Retina (tissue), 1 donor: ENCODE data around the gene SMIM10L2A.

Source experiments
- DNase-seq: peaks from one replicate; pipeline ENCODE4 v3.0.0-alpha.2; 2016

Gene SMIM10L2A

DNA sequence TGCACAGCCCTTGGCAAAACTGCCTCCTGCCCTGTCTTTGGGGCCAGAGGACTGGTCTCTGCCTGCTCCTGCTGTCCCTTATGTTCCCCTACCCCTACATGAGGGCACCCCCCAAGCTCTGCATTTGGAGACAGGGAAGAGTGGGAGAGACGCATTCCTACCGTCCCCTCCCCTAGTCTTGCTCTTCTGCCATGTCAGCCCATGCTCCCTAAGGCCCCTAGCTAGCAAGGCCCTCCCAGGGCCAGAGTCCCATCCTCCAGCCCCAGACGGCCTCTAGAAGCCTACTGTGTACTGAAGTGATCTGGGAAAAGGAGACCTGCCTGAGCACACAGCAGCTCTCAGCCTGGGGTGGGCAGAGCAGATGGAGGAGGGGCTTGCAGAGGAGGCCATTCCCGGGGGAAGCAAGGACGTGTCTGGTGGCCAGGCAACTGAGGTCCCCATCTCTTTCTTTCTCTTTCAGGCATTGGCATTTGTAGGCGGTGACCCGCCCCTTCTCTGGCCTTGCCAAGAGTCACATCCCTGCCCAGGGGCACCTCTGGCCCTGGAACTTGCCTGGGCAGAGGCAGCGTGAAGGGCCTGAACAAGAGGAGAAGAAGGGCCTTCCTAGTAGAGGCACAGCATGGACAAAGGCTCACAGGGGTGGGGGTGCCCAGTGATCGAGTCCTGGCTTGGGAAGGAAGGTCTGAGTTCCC, 1.6 kb downstream of the SMIM10L2A start:
- DNase-seq: peak; percentile 10

DNA sequence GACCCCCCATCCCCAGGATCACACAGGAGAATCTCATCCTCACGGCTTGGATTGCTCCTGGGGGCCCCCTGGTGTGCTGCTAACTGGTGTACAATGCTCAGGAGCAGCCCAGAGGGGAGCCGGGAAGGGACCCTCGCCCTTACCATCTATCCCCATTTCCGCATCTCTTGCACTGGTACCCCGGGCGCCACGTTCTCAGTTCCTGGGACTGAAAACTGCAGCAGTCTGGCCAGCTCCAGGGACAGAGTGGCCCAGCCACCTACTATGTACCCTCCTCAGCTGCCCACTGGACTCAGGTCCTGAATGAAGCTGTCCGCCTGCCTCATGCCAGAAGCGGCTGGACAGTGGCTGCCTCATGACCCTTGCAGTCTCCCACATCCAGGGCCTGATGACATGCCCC, 2.7 kb downstream of the SMIM10L2A start:
- DNase-seq: no peak

DNA sequence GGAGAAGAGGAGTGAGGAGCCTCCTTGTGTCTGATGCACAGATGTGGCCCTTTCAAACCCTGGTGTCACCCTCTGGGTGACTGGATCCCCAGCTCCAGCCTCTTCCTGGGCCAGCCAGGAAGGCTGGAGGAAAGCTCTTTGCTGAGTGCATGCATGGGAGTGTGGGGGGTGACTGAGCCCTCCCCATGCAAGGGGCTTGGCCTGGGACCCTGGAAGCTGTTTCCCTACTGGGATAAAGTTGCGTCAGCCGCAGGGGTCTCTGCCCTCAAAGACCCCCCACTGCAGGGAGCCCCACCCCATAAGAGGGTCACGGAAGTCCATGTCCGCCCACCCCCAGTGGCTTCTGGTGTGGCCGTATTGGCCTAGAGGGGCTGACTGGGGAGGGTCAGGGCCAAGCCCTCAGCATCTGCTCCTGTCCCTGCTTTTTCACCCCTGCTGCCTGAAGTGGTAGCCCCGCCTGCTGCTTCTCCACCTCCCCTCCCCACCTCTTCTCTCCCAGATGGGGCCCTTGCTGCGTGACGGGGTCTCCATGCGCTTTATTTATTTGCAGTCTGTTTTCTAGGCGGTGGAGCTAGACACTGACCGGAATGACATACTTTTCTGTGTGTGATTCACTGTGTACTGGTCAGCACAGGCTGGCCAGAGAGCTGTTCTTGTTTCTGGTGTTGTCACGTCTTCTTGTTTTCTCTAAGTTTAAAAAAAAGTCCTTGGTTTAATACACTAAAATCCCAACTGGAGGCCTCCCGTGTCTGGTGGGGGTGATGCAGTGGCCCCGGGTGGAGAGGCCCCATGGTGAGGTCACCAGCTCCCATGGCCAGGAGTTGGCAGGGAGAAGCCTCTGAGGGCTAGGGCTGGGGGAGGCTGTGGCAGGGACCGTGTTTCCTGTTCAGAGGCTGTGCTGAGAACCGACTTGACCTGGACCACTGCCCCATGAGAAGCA, 3.6 kb downstream of the SMIM10L2A start:
- peak; percentile 24 for DNase-seq

GRCh38 chrX:135429429-135429828, 7.7 kb downstream of the SMIM10L2A start:
- no peak for DNase-seq

DNA sequence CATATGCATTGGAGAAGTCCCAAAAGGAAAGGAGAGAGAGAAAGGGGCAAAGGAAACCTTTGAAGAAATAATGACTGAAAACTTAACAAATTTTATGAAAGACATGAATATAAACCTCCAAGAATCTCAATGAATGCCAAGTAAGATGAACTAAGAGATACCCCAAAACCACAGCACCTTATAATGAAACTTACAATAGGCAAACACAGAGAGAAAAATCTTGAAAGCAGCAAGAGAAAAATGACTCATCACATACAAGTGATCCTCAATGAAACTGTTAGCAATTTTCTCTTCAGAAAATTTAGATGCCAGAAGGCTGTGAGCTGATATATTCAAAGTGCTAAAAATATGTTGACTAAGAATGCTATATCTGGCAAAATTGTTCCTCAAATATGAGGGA, 10.1 kb downstream of the SMIM10L2A start:
- no peak for DNase-seq

- no peak for DNase-seq
These were observed 10.7 kb downstream of the SMIM10L2A start for GRCh38 chrX:135432453-135432852.

DNA sequence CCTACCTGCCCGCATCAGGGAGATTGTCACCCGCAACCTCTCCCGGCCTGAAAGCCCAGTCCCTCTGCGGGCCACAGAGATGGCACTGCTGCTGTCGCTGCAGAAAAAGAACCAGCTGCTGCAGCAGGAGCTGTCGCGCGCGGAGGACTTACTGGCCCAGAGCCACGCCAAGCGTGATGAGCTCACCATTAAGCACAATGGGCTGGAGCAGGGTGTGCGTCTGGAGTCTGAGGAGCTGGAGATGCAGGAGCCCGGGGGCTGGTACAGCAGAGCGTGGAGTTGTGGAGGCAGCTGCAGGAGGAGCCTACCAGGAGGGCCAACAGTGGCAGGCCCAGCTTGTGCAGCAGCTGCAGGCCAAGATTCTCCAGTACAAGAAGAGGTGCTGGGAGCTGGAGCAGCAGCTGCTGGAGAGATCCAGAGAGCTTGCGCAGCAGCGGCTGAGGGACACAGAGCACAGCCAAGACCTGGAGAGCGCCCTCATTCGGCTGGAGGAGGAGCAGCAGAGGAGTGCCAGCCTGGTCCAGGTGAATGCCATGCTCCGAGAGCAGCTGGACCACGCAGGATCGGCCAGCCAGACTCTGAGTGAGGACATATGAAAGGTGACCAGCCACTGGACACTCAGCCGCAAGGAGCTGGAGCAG, 11.3 kb downstream of the SMIM10L2A start:
- no peak for DNase-seq

GRCh38 chrX:135433531-135434257, 11.9 kb downstream of the SMIM10L2A start:
- DNase-seq: no peak

- no peak for DNase-seq
These were observed 12.8 kb downstream of the SMIM10L2A start for GRCh38 chrX:135434258-135435138.

- DNase-seq: no peak
These were observed 13.6 kb downstream of the SMIM10L2A start for GRCh38 chrX:135435139-135435922.

DNA sequence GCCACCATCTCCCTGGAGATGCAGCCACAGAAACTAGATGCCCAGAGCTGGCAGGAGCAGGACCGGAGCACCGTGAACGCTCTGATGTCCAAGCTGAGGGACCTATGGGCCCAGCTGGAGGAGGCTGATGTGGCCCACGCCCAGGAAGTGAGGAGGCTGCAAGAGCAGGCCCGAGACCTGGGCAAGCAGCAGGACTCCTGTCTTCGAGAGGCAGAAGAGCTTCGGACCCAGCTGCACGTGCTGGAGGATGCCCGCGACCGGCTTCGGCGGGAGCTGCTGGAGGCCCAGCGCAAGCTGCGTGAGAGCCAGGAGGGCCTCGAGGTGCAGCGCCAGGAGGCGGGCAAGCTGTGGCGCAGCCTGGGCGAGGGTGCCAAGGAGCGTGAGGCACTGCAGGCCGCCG, 14.2 kb downstream of the SMIM10L2A start:
- no peak for DNase-seq

- no peak for DNase-seq
These were observed 14.7 kb downstream of the SMIM10L2A start for GRCh38 chrX:135436456-135436855.

GRCh38 chrX:135436966-135437866, 15.5 kb downstream of the SMIM10L2A start:
- no peak for DNase-seq

GRCh38 chrX:135437867-135438733, 16.4 kb downstream of the SMIM10L2A start:
- no peak for DNase-seq

DNA sequence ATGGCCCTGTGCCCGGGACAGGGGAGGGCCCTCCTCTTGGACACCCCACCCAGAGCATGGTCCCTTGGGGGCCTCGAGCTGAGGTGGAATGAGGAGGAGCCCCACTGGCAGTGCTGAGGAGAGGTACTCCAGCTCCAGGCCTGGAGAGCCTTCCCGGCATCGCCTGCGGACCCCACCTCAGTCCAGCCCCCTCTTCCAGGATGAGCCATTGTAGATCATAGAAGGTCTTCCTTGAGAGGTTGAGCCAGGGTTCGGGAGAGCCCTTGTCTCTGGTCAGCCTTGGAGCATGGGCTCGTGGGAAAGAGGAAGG, 16.9 kb downstream of the SMIM10L2A start:
- DNase-seq: no peak

DNA sequence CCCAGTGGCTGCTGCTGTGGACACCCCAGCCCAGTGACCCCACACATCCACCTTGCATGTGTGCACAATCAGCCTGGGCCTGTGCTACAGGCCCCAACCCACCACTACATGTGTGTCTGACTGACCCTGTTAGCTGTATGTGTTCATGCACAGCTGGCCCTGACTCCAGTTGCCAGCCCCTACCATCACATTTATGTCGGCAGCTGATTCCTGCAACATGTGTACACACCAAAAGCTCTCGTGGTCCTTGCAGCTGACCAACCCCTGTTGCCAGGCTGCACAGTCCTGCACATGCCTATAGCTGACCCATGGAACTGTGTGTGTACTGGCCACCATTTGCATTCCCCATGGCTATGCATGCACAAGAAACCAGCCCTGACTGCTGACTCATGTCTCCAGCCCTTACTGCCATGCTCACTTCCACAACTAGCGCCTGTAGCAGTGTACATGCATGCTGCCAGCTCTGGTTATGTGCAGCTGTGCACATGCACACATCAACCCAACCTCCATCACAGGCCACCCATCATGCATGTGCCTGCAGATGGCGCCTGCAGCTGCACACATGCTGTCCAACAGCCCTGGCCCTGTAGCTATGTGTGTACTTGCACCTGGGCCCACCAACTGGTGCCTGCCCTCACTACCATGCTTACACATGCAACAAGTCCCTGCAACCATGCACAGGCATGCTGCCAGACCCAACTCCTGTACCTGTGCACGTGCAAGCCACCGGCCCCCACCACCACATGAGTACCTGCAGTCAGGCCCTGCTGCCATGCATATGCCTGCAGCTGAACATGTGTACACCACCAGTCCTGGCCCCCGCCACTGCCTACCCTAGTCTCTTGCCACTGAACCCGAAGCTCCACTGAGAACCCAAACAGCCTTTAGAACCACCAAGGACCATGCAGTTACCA, 28.1 kb downstream of the SMIM10L2A start:
- DNase-seq: no peak

DNA sequence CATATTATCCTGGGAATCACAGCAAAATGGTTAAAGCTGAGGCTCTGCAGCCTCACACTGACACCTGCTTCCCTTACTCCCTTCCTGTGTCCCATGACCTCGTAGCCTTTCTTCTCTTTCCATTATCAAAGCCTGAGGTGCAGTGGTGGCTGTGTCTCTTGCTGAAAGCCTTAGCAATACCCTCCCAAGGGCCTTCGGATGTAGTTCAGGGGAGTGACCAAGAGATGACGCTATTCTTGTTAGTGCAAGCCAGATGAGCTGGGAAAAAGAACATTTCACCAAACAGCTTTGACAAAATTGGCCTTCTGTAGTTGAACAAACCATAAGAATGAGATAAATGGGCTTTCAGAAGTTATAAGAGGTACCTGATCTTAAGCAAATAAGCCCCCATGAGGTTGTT, 31.6 kb downstream of the SMIM10L2A start:
- DNase-seq: no peak

DNA sequence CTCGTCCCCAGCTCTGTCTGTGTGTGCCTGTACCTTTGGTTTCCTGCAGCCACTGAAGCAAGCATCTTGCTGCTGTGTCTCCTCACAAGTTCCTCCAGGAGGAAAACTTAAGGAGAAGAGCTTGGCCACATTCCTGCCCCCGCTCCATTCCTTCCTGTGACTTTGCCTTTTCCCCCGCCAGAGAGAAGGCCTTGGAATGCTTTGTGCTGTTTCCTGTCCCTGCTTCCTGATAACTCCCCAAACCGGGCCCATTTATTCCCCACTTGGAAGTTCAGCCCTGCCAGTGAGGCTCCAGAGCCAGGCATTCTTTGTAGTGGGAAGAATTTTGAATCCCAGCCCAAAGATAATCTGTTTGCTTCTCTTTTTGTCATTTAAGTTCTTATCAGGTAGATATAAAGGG, 33.1 kb downstream of the SMIM10L2A start:
- no peak for DNase-seq
